Osteoblast (primary cell): ENCODE measurements around the gene PYCR2. TPM values are rescaled to one million over a fixed set of nuclear protein-coding genes. Genes with fewer than 3 reads are reported as not detected.
A peak's percentile ranks its signal among the peaks of the same experiment; 100 is the strongest.

Source experiments
- DNase-seq: peaks from one replicate; pipeline ENCODE4 v3.0.0; 2011; ENCODE audit warnings: low spot score, mixed read lengths; ENCODE audit not compliant: insufficient read length; ENCODE audit errors: missing footprints
- H2AFZ ChIP-seq: 2 replicates; pipeline ENCODE4 v1.6.0; 2011; ENCODE audit warnings: mild to moderate bottlenecking, low read length
- H3K27ac ChIP-seq: 2 replicates; pipeline ENCODE4 v1.5.1; 2011; ENCODE audit warnings: mild to moderate bottlenecking, low read depth, low read length, moderate library complexity
- H3K27me3 ChIP-seq: 2 replicates; pipeline ENCODE4 v1.6.0; 2012; ENCODE audit warnings: mild to moderate bottlenecking, control low read depth, inconsistent platforms, low read length, moderate library complexity; ENCODE audit not compliant: insufficient read depth
- H3K36me3 ChIP-seq: 2 replicates; pipeline ENCODE4 v1.5.1; 2011; ENCODE audit warnings: mild to moderate bottlenecking, low read length, control low read depth, moderate library complexity; ENCODE audit not compliant: insufficient read depth
- H3K4me1 ChIP-seq: 2 replicates; pipeline ENCODE4 v1.5.1; 2011; ENCODE audit warnings: mild to moderate bottlenecking, low read length, control low read depth, moderate library complexity; ENCODE audit not compliant: insufficient read depth
- H3K4me2 ChIP-seq: 2 replicates; pipeline ENCODE4 v1.6.0; 2011; ENCODE audit warnings: mild to moderate bottlenecking, low read length; ENCODE audit not compliant: insufficient read depth
- H3K4me3 ChIP-seq: fragments of 200-600 bp; sonication (generic); 3 replicates; pipeline ENCODE4 v1.5.1; 2012; ENCODE audit warnings: mild to moderate bottlenecking, low read length, inconsistent platforms; ENCODE audit not compliant: insufficient read depth
- H3K79me2 ChIP-seq: 2 replicates; pipeline ENCODE4 v1.6.0; 2012; ENCODE audit warnings: mild to moderate bottlenecking, low read length, control low read depth, inconsistent platforms; ENCODE audit not compliant: insufficient read depth
- H3K9me3 ChIP-seq: 2 replicates; pipeline ENCODE4 v1.5.1; 2011; ENCODE audit warnings: low read depth, low read length, control low read depth
- H4K20me1 ChIP-seq: 2 replicates; pipeline ENCODE4 v1.6.0; 2012; ENCODE audit warnings: mild to moderate bottlenecking, low read length, control low read depth; ENCODE audit not compliant: insufficient read depth
- CTCF ChIP-seq: IDR thresholded peaks from 2 replicates; pipeline ENCODE4 v1.5.1; 2011; ENCODE audit warnings: mild to moderate bottlenecking, low read depth, low read length, moderate library complexity; ENCODE audit errors: extremely low read depth
- total RNA-seq: library from RNA; depleted of rRNA; stranded (reverse); fragments of >200 nt; gene quantifications from 2 replicates; pipeline ENCODE4 v1.2.3, GENCODE V29; 2012

PYCR2 gene
- total RNA-seq, 1 donor: 29.0 TPM

- peaks cover 20% of the 10 kb centered on the region for H4K20me1 ChIP-seq
- H3K36me3 ChIP-seq: no peaks in the 10 kb centered on the region
- H2AFZ ChIP-seq: peak overlapping the region; percentile 98
- no peaks in the 10 kb centered on the region for H3K9me3 ChIP-seq
- peak overlapping the region; percentile 99 for H3K4me3 ChIP-seq
- H3K27me3 ChIP-seq: no peaks in the 10 kb centered on the region
- H3K4me2 ChIP-seq: peak overlapping the region; percentile 95
- H3K79me2 ChIP-seq: peaks cover 37% of the 10 kb centered on the region
- peaks cover 22% of the 10 kb centered on the region for H3K4me1 ChIP-seq
- no peak for TF ChIP-seq CTCF
- H3K27ac ChIP-seq: peak overlapping the region; percentile 72
- DNase-seq: peak; percentile 97
Observed at GRCh38 chr1:225882694-225883615, 41.1 kb downstream of the PYCR2 start.

GRCh38 chr1:225881959-225882693 lies 41.9 kb downstream of the PYCR2 start, which contains the start of gene TMEM63A:
Gene TMEM63A, minus strand, starts transcription at chr1:225882380. Its CDS starts 4,800 bp downstream, at chr1:225877580.
- peak; percentile 23 for TF ChIP-seq CTCF
- H3K4me2 ChIP-seq: peak within 1 kb of the TSS; percentile 95
- H4K20me1 ChIP-seq: peaks cover 28% of the 10 kb centered on the region
- H2AFZ ChIP-seq: peak within 1 kb of the TSS; percentile 98
- peak within 1 kb of the TSS; percentile 72 for H3K27ac ChIP-seq
- H3K4me1 ChIP-seq: peaks cover 30% of the 10 kb centered on the region
- H3K4me3 ChIP-seq: peak within 1 kb of the TSS; percentile 99
- H3K9me3 ChIP-seq: no peaks in the 10 kb centered on the region
- peak; percentile 100 for DNase-seq
- no peaks in the 10 kb centered on the region for H3K27me3 ChIP-seq
- H3K79me2 ChIP-seq: peaks cover 43% of the 10 kb centered on the region
- no peaks in the 10 kb centered on the region for H3K36me3 ChIP-seq

GRCh38 chr1:225881081-225881958 lies 42.7 kb downstream of the PYCR2 start:
- peaks cover 28% of the 10 kb centered on the region for H4K20me1 ChIP-seq
- peak; percentile 93 for DNase-seq
- H3K4me2 ChIP-seq: peak overlapping the region; percentile 95
- peak overlapping the region; percentile 99 for H3K4me3 ChIP-seq
- peak overlapping the region; percentile 72 for H3K27ac ChIP-seq
- H3K79me2 ChIP-seq: peaks cover 47% of the 10 kb centered on the region
- H3K4me1 ChIP-seq: peaks cover 31% of the 10 kb centered on the region
- H2AFZ ChIP-seq: peak overlapping the region; percentile 98
- no peak for TF ChIP-seq CTCF
- peaks cover 2% of the 10 kb centered on the region for H3K36me3 ChIP-seq
- H3K9me3 ChIP-seq: no peaks in the 10 kb centered on the region
- H3K27me3 ChIP-seq: no peaks in the 10 kb centered on the region
